K562 (cell line): ENCODE measurements around the gene ARHGEF17. TPM values are rescaled to one million over a fixed set of nuclear protein-coding genes. Genes with fewer than 3 reads are reported as not detected.

ENCODE experiments used
- CBX5 ChIP-seq: IDR thresholded peaks from 2 replicates; pipeline ENCODE4 v1.6.1; 2014; ENCODE audit warnings: low read depth, borderline replicate concordance
- MNT ChIP-seq, 2 experiments: fragments of 450-650 bp; conservative IDR thresholded peaks; 2 replicates each; pipeline ENCODE4 v1.6.1; 2017; ENCODE audit warnings: mild to moderate bottlenecking in 2 of 2, moderate library complexity in 2 of 2
- RAD21 ChIP-seq, 2 experiments: fragments of 250-450 bp in 1 of 2; fragments of 450-650 bp in 1 of 2; sonication (Bioruptor Pico) in 1 of 2; formaldehyde crosslinking in 1 of 2; IDR thresholded peaks in 1 of 2; conservative IDR thresholded peaks in 1 of 2; 2 replicates each; pipeline versions ENCODE4 v1.4.0 to v1.8.0; 2020 to 2022; ENCODE audit warnings: mild to moderate bottlenecking in 2 of 2, moderate library complexity in 1 of 2
- REST ChIP-seq, 2 experiments: fragments of 450-650 bp; formaldehyde crosslinking in 1 of 2; IDR thresholded peaks; 2 replicates each; pipeline versions ENCODE4 v1.4.0 to v1.6.1; 2014 to 2020; ENCODE audit warnings: mild to moderate bottlenecking in 2 of 2, borderline replicate concordance in 1 of 2, low read depth in 1 of 2
- SUPT5H ChIP-seq: fragments of 450-650 bp; IDR thresholded peaks from 2 replicates; pipeline ENCODE4 v1.6.1; 2016
- THRAP3 ChIP-seq: fragments of 450-650 bp; IDR thresholded peaks from 2 replicates; pipeline ENCODE4 v1.6.1; 2016; ENCODE audit warnings: mild to moderate bottlenecking, inconsistent platforms, borderline replicate concordance
- ZSCAN32 ChIP-seq: fragments of 450-650 bp; formaldehyde crosslinking; IDR thresholded peaks from 2 replicates; pipeline ENCODE4 v1.4.0; 2020; ENCODE audit warnings: mild to moderate bottlenecking, moderate library complexity
- polyA plus RNA-seq, 8 experiments: library from polyadenylated mRNA; depleted of rRNA in 4 of 8; stranded (reverse) in 5 of 8; unstranded in 3 of 8; fragments of >200 nt; fragmentation: Nextera tagmentation in 2 of 8; fragmentation: Illumina TruSeq in 1 of 8; extraction: Ambion mirVana in 2 of 8; extraction: Trizol in 1 of 8; gene quantifications; 2 replicates each; pipeline versions ENCODE4 v1.2.1 to v1.2.3, GENCODE V29; 2011 to 2014; ENCODE audit warnings: inconsistent platforms in 1 of 8, missing spikeins in 1 of 8
- total RNA-seq, 7 experiments: library from RNA; depleted of rRNA in 6 of 7; stranded (reverse); fragments of >200 nt in 6 of 7; fragmentation: Illumina TruSeq in 2 of 7; extraction: Trizol in 2 of 7; gene quantifications; 2 replicates each; pipeline versions ENCODE4 v1.2.1 to v1.2.3, GENCODE V29; 2011 to 2021; ENCODE audit warnings: low replicate concordance in 1 of 7

ARHGEF17 gene
- total and polyA plus RNA-seq, 9 of the 15 experiments (the other 6 are each of a cell fraction or from before 2014, with no cell fraction given), result 0.04 to 0.68 (median 0.10) TPM; not detected in 2

GRCh38 chr11:73393479-73394415 is 85.7 kb downstream of the ARHGEF17 start (continued):
- TF ChIP-seq MNT (conservative IDR thresholded peaks at IDR 0.05) (peak; percentile 64 to 83), RAD21 (CRISPR knock-in tag; conservative IDR thresholded peaks at IDR 0.05 in 1 of 2, IDR thresholded peaks at IDR 0.05 in 1 of 2) (peak; percentile 90 to 93), REST (IDR thresholded peaks at IDR 0.05; ENCODE audit: borderline replicate concordance) (peak; percentile 89), REST (CRISPR knock-in tag; IDR thresholded peaks at IDR 0.05; ENCODE audit: low read depth) (no peak), SUPT5H (0 out of 2 replicates have a peak, but pooled peaks have one; percentile 13), THRAP3 (no peak), ZSCAN32 (CRISPR knock-in tag) (no peak), CBX5 (no peak)
